Islet precursor cell (in vitro differentiated cells): ENCODE results near the gene COQ2.
"Not testable (repeated sequence)": the region's sequence is repeated elsewhere in the genome, so short reads cannot be mapped to it uniquely, and the experiment has no call there.

Experiments
- DNase-seq: peaks from one replicate; pipeline ENCODE4 v3.0.0-alpha.2; 2018

The COQ2 gene

DNA sequence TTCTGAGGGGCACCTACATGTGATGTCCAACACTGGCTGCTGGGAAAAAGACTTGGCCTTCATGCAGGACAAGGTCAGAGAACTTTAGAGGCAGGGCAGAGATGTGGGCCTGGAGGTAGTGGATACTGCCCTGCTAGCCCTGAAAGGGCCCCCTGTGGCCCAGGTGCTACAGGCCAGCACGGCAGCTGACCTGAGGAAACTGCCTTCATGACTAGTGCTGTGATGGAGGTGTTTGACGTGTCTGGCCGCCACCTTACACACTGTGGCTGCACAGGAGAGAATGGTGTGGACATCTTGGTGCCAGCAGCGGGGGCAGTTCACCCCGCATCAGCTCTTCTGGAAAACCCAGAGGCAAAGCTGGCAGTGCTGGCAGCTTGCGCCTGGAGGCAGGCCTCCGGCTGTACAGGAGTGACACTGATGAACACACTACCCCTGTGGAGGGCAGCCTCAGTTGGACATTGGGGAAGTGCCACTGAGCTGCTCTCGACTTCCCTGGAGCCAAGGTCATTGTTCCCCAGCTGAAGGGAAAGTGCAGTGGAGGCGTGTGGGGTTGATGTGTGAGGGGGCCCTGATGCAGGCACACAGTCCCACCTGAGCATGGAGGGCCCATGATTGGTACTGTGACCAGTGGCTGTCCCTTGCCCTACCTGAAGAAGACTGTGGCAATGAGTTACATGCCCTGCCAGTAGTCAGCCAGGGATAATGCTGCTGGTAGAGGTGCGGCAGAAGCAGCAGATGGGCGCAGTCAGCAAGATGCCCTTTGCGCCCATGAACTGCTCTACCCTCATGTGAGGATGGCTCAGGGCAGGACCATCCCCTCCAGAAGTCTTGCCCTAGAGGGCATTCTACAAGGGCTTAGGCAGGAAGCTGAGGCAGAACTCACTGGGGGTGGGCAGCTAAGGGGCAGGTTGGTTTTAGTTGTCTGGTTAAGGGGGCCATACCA is 36.9 kb downstream of the COQ2 start:
- DNase-seq = no peak

DNA sequence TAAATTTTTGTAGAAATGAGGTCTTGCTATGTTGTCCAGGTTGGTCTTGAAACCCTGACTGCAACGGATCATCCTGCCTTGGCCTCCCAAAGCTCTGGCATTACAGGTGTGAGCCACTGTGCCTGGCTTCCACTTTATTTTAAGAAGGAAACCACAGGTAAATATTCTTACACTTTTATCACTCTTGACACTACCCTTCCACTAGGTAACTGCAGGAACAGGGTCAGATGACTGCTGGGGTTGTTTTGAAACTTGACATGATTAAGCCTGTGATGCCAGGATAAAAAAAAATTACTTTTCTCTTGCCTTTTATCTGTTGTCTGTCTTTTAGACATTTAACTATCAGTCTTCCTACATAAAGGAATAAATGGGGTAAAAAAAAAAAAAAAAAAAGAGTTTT is 43.5 kb downstream of the COQ2 start:
- no peak for DNase-seq

DNA sequence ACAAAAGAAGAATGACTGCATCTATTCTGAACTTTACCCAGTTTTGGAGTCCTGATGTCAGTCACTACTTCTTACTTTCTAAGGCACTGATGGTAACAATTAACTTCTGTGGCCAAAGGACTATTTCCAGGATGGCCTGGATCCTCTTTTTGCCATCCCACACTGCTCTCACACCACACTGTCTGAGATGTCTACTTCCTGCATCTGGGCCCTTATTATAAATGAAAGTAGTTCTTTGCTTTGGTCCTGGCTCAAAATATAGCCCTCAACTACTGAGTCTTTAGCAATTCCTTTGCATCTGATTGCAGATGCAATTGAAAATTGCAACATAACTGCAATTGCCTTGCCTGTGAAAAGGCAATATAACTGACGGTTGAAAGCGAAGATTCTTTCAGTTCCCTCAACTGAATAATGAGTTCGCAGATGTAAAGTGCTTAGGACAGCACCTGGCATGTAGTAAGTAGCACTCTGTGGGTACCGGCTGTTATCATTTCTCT is 44.2 kb downstream of the COQ2 start:
- no peak for DNase-seq

DNA sequence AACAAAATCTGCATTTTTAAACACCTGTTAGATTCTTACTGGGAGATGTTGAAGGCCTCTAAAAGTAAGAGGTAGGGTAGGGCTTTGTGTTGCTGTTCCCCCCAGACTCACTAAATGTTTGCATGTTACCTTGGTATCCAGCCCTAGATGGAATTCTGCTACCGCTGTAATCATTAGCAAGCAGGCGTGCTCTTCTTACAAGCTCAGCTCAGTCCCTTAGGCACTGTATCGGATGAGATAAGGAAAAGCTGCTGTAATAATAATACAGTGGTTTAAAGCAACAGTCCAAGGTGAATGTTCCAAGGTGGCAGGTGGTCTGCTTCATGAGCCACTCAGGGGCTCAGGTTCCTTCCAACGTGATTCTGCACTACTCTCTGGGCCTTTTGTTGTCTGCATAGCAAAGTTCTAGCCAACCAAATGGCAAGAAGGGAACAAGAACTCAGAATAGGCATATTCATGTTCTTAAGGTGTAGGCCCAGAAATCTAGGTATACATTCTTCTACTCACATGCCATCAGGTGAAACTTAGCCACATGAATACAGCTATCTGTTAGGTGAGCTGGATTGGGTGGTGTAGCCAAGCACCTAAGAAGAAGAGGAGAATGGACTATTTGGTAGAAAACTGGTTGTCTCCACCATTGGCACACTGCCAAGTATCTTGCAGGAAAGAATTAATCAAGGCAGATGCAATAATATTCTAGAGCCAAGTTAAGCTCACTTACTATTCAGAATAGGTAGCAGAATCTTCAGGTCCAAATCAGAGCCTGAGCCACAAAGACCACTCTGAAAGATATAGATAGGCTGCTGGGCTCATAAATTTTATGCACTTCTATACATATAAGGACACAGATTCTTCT is 46.0 kb downstream of the COQ2 start:
- DNase-seq = no peak

DNA sequence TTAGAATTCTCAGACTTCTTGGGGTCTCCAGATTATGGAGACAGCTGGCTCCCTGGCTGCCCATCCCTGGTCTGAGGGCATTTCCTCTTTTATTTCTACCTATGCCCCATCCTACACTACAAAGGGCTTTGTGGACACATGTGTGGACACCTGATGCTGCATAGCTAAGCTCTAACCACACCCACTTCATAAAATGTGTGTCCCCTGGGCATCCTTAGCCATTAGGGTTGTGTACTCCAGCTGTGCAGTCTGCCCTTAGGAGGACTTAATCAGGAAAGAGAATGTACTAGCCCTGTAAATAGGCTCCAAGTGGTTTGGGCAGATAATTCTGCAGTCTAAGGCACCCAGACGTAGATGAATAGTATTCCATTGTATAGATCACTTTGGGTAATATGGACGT is 47.0 kb downstream of the COQ2 start:
- no peak for DNase-seq

DNA sequence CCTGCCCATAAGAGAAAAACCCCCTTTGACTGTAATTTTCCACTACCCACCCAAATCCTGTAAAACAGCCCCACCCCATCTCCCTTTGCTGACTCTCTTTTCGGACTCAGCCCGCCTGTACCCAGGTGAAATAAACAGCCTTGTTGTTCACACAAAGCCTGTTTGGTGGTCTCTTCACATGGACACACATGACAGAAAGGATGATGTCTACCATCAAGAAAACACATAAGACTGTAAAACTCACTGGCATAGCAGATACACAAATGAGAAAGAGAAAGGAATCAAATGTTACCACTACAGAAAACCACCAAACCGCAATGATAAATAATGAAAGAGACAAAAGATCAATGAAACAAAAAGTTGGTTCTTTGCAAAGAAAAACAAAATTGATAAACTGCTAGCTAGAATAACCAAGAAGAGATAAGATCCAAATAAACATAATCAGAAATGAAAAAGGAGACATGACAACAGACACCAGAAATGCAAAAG is 48.9 kb downstream of the COQ2 start:
- DNase-seq = not testable (repeated sequence)

DNA sequence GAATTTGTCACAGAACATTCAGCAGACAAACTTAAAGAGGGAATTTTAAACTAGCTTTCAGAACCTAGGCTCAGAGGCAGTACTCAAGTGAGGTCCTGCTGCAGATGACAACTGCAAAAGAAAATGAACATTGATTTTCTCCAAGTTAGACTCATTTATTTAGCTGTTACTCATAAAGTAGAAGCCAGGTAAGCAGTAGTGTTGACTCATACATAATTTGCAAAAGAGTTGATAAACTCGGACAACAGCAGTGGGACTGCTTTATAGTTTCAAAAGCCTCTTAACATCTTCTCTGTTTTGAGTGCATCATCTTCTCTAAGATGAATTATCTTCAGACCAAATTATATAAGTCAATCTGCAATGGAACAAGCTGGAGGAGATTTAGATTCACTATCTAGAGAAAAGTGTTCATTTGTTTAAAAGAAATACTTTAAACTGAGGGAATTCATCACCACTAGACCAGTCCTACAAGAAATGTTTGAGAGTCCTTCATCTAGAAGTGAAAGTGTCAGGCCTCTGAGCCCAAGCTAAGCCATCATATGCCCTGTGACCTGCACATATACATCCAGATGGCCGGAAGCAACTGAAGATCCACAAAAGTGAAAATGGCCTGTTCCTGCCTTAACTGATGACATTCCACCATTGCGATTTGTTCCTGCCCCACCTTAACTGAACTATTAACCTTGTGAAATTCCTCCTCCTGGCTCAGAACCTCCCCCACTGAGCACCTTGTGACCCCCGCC is 49.5 kb downstream of the COQ2 start:
- no peak for DNase-seq

DNA sequence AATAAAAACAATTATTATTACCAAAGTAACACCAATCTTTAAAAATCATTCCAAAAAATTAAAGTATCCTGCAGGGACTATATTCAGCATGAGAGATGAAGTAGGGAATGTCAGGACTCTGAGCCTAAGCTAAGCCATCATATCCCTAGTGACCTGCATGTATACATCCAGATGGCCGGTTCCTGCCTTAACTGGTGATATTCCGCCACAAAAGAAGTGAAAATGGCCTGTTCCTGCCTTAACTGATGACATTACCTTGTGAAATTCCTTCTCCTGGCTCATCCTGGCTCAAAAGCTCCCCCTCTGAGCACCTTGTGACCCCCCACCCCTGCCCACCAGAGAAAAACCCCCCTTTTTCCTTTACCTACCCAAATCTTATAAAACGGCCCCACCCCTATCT is 50.2 kb downstream of the COQ2 start:
- not testable (repeated sequence) for DNase-seq

DNA sequence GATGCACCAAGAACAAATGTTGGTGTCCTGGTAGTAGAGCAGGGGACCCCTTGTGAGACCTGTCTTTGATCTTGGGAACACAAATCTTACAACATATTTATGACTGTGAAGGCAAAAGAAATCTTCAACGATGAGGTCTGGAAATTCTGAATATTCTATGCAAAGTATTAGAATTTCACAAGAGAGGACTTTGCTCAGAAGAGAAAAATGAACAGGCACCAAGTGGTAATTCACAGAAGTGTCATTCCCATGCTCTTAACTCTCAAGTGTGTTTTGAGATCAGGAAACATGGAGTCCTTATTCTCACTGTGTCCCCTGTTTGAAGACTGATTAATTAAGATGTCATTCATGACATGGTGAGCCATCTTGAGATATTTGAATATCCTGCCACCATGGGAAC is 52.5 kb downstream of the COQ2 start:
- DNase-seq = no peak

DNA sequence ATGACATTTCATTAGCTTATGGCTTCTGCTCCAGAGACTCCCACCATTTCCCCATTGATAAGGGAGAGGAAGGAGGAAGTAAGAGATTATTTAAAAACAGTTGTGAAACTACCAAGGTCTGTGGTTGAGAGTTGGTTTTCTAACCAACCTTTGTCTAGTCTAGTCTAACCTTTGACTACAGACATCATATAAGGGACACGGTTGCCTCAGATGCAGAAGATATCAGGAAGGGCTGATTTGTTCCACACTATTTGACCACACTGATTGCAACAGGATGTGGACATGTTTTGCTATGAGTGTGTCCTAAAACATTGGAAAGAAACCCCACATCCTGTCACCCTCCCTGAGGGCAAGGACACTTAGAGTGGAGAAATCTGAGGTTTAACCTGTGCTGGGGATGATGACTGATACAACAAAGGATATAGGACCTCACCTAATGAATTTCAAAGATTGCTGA is 53.0 kb downstream of the COQ2 start:
- DNase-seq = no peak

DNA sequence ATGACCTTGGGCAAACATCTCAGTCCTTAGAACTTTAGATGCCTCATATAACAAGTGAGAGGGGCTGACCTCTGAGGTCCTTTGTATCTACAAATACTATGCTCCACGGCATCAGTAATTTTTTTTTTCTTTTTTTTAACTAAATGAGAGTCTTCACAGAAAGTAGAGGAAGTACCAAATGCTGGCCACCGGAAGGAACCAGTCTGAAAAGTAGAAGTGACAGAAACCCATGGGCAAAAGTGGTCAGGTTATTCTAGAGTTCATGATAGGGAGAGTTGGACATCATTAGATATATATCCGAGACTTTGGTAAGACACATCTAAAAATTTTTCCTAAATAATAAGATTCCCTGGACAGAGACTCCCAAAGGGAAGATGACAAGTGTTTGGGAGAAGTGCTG is 53.7 kb downstream of the COQ2 start:
- no peak for DNase-seq

DNA sequence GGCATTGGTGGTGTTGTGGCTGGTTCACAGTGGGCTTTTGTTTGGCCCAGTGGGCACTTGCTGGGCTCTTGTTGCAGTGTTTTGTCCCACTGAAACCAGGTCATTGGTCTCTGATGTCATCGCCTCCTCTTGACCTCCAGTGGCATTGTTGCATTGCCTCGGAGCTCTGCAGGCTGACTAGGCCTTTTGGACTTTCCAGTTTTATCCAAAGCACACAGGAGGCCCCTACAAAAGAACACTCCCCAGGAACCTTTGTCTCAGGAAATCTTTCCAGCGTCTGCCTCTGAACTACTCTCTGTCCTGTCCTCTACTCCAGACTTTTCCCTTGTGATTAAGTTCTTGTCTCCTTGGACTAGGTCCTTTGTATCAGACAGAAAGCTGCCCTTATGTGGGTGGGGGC is 54.8 kb downstream of the COQ2 start:
- DNase-seq = no peak

DNA sequence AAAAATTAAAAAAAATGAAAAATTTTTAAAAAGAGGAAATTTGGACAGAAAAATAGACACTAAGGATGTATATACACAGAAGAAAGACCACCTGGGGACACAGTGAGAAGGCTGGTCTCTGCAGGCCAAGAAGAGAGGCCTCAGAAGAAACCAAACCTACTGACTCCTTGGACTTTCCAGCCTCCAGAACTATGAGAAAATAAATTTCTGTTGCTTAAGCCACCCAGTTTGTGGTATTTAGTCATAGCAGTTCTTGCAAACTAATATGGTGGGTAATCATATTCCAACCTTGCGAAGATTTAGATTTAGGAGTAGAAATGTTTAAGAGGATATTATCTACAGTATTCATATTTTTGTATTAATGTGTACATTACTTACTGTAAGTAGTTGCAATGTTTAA is 56.4 kb downstream of the COQ2 start:
- no peak for DNase-seq

DNA sequence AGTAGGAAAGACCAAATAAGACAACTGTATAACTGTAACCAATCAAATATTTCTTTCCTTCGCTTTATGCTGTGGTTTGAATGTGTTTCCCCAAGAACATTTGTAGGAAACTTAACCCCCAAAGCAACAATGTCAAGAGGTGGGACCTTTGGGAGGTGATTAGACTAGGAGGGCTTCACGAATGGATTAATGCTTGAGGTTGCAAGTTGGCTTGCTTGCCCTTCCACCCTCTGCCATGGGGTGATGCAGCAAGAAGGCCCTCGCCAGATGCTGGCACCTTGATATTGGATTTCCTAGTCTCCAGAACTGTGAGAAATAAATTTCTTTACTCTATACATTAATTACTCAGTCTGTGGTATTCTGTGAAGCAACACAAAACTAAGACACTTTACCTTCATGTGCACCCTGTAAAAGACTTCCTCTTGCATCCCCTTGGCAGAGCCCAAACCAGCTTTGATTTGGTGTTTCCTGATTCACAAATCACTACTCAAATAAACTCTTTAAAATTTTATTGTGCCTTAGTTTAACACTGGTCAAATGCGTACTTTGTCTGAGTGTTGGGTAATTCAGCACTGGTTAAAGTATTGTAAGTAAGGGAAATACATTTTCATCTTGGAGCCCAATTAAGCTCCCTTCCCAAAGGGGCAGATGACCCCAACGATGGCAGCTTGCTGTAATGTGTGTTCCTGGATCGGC is 59.9 kb downstream of the COQ2 start:
- no peak for DNase-seq

DNA sequence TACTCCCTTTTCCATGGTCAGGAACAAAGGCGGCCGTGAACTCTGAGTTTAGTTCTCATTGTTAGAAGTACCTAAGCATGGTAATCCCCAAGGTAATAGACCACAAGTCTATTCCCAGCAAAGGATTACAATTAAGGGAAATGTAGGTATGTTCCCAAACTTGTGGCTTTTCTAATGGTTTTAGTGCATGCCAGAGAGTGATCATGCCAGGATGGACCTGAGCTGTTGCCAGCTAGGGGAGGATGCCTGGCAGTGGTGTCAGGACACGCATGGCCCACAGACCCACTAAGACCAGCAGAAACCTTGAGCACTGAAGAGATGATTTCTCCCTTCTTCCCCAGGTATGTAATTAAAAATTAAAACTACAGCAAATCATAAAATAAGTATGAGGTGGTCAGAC is 60.8 kb downstream of the COQ2 start:
- no peak for DNase-seq

DNA sequence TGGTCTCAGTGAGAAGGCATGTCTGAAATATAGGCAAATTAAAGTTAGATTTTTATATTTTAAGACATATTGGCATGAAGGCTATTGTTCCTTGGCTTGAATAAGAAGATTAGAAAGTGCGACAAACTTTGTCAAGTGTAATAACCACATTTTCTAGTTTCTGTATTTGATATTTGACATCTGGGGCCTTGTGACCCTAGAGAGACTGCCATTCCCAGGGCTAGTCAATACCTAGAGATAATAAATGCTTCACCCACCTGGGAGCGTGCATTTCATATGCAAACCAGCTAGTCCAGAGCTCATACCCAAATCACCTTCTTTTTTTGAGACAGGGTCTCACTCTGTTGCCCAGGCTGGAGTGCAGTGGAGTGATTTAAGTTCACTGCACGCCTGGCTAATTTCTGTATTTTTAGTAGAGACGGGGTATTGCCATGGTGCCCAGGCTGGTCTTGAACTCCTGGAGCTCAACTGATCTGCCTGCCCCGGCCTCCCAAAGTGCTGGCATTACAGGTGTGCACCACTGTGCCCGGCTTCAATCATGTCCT is 62.6 kb downstream of the COQ2 start:
- no peak for DNase-seq

DNA sequence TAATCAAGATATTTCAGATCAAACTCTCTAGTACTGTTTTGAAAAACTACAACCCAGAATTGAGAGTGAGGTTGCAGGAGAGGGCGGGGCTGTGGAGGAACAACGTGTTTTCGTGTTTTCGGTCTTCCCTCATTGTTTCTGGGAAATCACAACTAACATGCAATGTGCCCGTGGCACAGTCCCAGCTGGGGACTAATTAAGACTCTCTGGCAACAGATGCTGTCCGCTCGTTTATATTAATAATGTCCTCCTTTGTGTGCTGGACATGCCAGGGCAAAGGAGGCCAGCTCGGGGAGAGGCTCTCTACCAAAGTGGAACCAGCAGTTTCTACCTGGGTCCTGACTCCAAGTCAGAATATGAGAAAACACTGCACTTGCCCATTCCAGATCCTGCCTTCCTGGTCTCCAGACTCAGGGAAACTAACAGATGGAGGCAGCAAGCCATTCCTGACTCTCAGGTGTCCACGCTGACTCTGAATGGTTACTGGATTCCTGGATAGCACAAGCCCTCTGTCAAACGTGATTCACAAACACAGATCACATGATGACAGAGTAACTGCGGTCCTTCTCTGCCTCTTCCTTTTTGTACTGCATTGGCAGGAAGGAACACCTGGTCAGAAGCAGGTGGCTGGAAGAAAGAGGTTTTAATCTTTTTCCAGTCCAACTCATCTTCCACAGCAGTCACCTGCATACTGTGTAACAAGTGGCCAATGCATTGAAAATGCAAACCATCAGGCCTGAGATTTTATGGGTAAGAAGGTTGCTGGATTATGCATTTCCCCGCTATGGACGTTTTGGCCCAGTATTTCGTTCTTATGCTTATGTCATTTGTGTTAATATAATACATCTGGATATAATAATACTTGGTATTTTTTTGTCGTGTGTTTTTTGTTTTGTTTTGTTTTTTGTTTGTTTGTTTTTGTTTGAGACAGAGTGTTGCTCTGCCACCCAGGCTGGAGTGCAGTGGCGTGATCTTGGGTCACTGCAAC is 65.0 kb downstream of the COQ2 start:
- DNase-seq = no peak

DNA sequence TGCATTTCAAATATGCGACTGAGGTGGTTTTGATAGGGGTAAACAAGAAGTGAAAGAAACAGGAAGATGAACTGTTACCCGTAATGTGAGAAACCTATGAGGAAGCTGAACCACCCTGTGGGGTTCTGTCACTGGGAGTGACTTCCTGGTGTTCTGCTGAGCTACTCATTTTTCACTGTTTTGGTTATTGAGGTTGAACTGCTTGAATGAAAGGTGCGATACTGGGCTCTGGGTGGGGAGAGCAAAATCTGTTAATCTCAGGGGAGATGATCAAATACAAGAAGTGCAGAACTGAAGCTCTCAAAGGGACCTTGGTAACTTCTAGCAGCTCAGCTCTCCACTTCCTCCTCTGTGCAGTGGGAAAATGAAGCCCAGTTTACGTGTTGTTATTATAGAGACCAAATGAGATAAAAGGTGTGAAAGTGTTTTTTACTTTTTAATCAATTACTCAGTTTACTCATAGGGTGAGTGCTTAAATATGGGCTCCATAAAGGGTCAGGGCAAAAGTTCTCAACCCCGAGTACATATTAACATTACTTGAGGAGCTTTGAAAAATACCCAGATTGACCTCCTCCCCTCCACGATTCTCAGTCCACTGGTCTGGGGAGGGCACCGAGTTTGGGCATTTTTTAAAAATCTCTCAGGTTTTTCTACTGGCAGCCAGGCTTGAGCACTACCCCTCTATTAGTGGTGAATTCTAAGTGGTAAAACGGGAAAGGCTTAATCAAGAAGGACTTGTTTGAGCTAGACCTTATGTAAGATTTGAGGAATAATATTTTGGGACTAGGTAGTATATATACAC is 66.7 kb downstream of the COQ2 start:
- DNase-seq = no peak

DNA sequence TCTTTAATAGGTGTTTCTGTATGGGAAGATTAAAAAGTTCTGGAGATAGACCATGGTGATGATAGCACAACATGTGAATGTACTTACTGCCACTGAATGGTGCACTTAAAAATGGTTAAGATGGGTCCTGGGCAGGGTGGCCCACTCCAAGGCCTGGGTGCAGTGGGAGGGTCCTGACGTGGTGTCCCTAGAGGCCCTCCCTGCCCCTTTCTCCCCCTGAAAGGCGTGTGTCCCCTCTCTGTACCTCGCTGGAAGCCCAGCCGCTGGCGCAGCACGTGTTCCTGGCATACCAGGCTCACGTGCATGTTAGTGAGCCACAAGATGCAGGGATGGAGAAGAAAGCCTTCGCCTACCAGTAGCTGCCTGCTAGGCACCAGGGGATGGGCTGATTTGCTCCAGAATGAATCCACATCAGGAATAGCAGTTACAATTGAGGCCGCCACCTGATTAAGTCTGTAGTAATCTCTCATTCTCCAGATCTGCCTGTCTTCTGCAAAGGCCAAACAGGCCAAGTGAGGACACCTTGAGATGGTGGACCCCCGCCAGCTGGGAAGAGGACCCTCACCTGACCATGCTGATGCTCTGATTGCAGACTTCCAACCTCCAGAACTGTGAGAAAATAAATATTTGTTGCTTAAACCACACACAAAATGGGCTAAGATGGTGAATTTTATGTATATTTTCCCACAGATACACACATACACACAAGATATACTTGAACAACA is 67.5 kb downstream of the COQ2 start:
- DNase-seq = no peak
